HEK293 (cell line): Measurements from ENCODE around the gene EXOSC1.

Experiments used
- CTCF ChIA-PET: fragments of 350-600 bp; formaldehyde crosslinking; extraction: SDS; loops from one replicate; lab custom pipeline; 2021; ENCODE audit warnings: antibody characterized with exemption; lab: Yijun Ruan, JAX
- POLR2A ChIA-PET: fragments of 300-600 bp; formaldehyde crosslinking; extraction: SDS; loops from one replicate; lab custom pipeline; 2020; ENCODE audit warnings: antibody characterized with exemption, inconsistent platforms; lab: Yijun Ruan, JAX
- H3K27ac ChIP-seq: fragments of 200-500 bp; sonication (Bioruptor generic); 2 replicates; pipeline ENCODE4 v1.5.1; 2014; ENCODE audit warnings: low read depth, low read length, control low read depth, inconsistent platforms; ENCODE audit errors: extremely low read depth
- H3K36me3 ChIP-seq, 2 experiments: fragments of 200-500 bp in 1 of 2; sonication (Bioruptor generic) in 1 of 2; 1 replicate in 1 of 2; 2 replicates in 1 of 2; pipeline ENCODE4 v1.5.1; 2014 to 2017; ENCODE audit warnings: inconsistent platforms in 2 of 2, low read length in 2 of 2; ENCODE audit not compliant: control insufficient read depth in 2 of 2, insufficient read depth in 1 of 2
- H3K4me1 ChIP-seq: fragments of 200-500 bp; sonication (Bioruptor generic); 2 replicates; pipeline ENCODE4 v1.5.1; 2014; ENCODE audit warnings: mild to moderate bottlenecking, low read length, inconsistent platforms; ENCODE audit not compliant: control insufficient read depth, insufficient read depth
- H3K4me3 ChIP-seq: 2 replicates; pipeline ENCODE4 v1.5.1; 2011; ENCODE audit warnings: low read depth, mild to moderate bottlenecking, control low read depth, low read length, moderate library complexity
- H3K9me3 ChIP-seq: fragments of 200-500 bp; sonication (Bioruptor generic); 2 replicates; pipeline ENCODE4 v1.5.1; 2014; ENCODE audit warnings: low read depth, low read length, inconsistent platforms; ENCODE audit not compliant: control insufficient read depth, insufficient read depth
- KLF10 ChIP-seq: fragments of 450-650 bp; IDR thresholded peaks from 2 replicates; pipeline ENCODE4 v1.5.1; 2018; ENCODE audit warnings: missing biosample characterization, mild to moderate bottlenecking, missing genetic modification characterization
- MEIS1 ChIP-seq: sonication (generic); formaldehyde crosslinking; IDR thresholded peaks from 2 replicates; pipeline ENCODE4 v1.8.1; 2022; ENCODE audit warnings: missing genetic modification reagents, mild to moderate bottlenecking, borderline replicate concordance
- RBAK ChIP-seq: fragments of 450-650 bp; formaldehyde crosslinking; IDR thresholded peaks from 2 replicates; pipeline ENCODE4 v1.5.1; 2016; ENCODE audit warnings: missing biosample characterization, missing genetic modification characterization
- YY2 ChIP-seq: fragments of 450-650 bp; formaldehyde crosslinking; IDR thresholded peaks from 2 replicates; pipeline ENCODE4 v1.5.1; 2016; ENCODE audit warnings: missing biosample characterization, missing genetic modification characterization
- ZBTB21 ChIP-seq: fragments of 450-650 bp; formaldehyde crosslinking; IDR thresholded peaks from 2 replicates; pipeline ENCODE4 v1.5.1; 2017; ENCODE audit warnings: missing biosample characterization, missing genetic modification characterization
- ZFP41 ChIP-seq: fragments of 450-650 bp; formaldehyde crosslinking; IDR thresholded peaks from 2 replicates; pipeline ENCODE4 v1.5.1; 2016; ENCODE audit warnings: missing biosample characterization, missing genetic modification characterization, borderline replicate concordance
- ZNF132 ChIP-seq: fragments of 450-650 bp; formaldehyde crosslinking; IDR thresholded peaks from 2 replicates; pipeline ENCODE4 v1.5.1; 2017; ENCODE audit warnings: missing biosample characterization, missing genetic modification characterization, borderline replicate concordance
- ZNF2 ChIP-seq: fragments of 450-650 bp; formaldehyde crosslinking; IDR thresholded peaks from 2 replicates; pipeline ENCODE4 v1.5.1; 2016; ENCODE audit warnings: missing biosample characterization, missing genetic modification characterization
- ZNF23 ChIP-seq: fragments of 450-650 bp; formaldehyde crosslinking; IDR thresholded peaks from 2 replicates; pipeline ENCODE4 v1.5.1; 2016; ENCODE audit warnings: missing biosample characterization, missing genetic modification characterization, borderline replicate concordance
- ZNF530 ChIP-seq: fragments of 450-650 bp; formaldehyde crosslinking; IDR thresholded peaks from 2 replicates; pipeline ENCODE4 v1.5.1; 2016; ENCODE audit warnings: low read depth, missing biosample characterization, missing genetic modification characterization
- ZNF610 ChIP-seq: fragments of 450-650 bp; formaldehyde crosslinking; IDR thresholded peaks from 2 replicates; pipeline ENCODE4 v1.5.1; 2016; ENCODE audit warnings: missing biosample characterization, missing genetic modification characterization, borderline replicate concordance
- ZNF692 ChIP-seq: fragments of 450-650 bp; formaldehyde crosslinking; IDR thresholded peaks from 2 replicates; pipeline ENCODE4 v1.5.1; 2016; ENCODE audit warnings: missing biosample characterization, missing genetic modification characterization
- ZNF777 ChIP-seq: fragments of 450-650 bp; formaldehyde crosslinking; IDR thresholded peaks from 2 replicates; pipeline ENCODE4 v1.5.1; 2017; ENCODE audit warnings: missing biosample characterization, missing genetic modification characterization, borderline replicate concordance
- ZNF791 ChIP-seq: fragments of 450-650 bp; formaldehyde crosslinking; IDR thresholded peaks from 2 replicates; pipeline ENCODE4 v1.5.1; 2016; ENCODE audit warnings: missing biosample characterization, missing genetic modification characterization
- ZNF830 ChIP-seq: fragments of 450-650 bp; IDR thresholded peaks from 2 replicates; pipeline ENCODE4 v1.5.0; 2018; ENCODE audit warnings: missing biosample characterization, missing genetic modification characterization, low read depth, mild to moderate bottlenecking, moderate library complexity
- ZNF843 ChIP-seq: fragments of 450-650 bp; formaldehyde crosslinking; IDR thresholded peaks from 2 replicates; pipeline ENCODE4 v1.5.1; 2016; ENCODE audit warnings: missing biosample characterization, missing genetic modification characterization
- ZSCAN23 ChIP-seq: fragments of 450-650 bp; formaldehyde crosslinking; IDR thresholded peaks from 2 replicates; pipeline ENCODE4 v1.5.1; 2016; ENCODE audit warnings: missing biosample characterization, missing genetic modification characterization
- TF ChIP-seq, protein P1 (sequence below): fragments of 450-650 bp; formaldehyde crosslinking; IDR thresholded peaks from 2 replicates; pipeline ENCODE4 v1.5.1; 2017; ENCODE audit warnings: missing biosample characterization, missing genetic modification characterization
- TF ChIP-seq, protein P2 (sequence below): fragments of 450-650 bp; formaldehyde crosslinking; IDR thresholded peaks from 2 replicates; pipeline ENCODE4 v1.5.1; 2017; ENCODE audit warnings: missing biosample characterization, missing genetic modification characterization
- TF ChIP-seq, protein P3 (sequence below): fragments of 450-650 bp; formaldehyde crosslinking; conservative IDR thresholded peaks from 2 replicates; pipeline ENCODE4 v1.5.1; 2016; ENCODE audit warnings: low read depth, missing biosample characterization, missing genetic modification characterization

The EXOSC1 gene

DNA sequence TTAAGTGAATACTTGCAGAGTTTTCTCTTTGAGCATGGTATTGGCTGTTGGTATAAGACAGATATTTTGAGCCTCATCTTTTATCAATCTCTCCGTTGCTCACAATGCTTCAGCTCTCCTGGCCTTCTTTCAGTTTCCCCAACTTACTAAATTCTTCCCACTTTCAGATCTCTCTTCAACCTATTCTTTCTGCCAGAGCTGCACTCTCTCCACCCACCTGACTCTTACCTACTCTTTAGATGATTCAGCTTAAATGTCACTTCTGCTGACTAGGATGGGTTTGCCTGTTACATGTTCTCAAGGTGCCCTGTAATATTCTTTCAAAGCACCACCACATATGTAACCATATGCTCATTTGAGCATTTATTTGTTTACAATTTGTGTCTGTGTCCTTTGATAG lies 1.6 kb downstream of the EXOSC1 start:
- TF ChIP-seq KLF10 (tag by site-specific recombination) (no peak), ZNF843 (no peak), ZNF830 (tag by site-specific recombination) (no peak), ZNF132 (tag by site-specific recombination) (no peak), ZNF777 (tag by site-specific recombination) (no peak), ZFP41 (tag by site-specific recombination) (no peak), ZNF791 (tag by site-specific recombination) (no peak), YY2 (tag by site-specific recombination) (no peak), MEIS1 (CRISPR knock-in tag) (no peak), RBAK (tag by site-specific recombination) (no peak), ZNF530 (tag by site-specific recombination) (no peak), ZBTB21 (tag by site-specific recombination) (no peak), ZNF2 (tag by site-specific recombination) (no peak), ZNF23 (tag by site-specific recombination) (no peak), ZSCAN23 (tag by site-specific recombination) (no peak), ZNF610 (no peak), ZNF692 (tag by site-specific recombination) (no peak)
- TF ChIP-seq, protein P1, sequence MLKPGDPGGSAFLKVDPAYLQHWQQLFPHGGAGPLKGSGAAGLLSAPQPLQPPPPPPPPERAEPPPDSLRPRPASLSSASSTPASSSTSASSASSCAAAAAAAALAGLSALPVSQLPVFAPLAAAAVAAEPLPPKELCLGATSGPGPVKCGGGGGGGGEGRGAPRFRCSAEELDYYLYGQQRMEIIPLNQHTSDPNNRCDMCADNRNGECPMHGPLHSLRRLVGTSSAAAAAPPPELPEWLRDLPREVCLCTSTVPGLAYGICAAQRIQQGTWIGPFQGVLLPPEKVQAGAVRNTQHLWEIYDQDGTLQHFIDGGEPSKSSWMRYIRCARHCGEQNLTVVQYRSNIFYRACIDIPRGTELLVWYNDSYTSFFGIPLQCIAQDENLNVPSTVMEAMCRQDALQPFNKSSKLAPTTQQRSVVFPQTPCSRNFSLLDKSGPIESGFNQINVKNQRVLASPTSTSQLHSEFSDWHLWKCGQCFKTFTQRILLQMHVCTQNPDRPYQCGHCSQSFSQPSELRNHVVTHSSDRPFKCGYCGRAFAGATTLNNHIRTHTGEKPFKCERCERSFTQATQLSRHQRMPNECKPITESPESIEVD (tag by site-specific recombination): no peak
- TF ChIP-seq, protein P2, sequence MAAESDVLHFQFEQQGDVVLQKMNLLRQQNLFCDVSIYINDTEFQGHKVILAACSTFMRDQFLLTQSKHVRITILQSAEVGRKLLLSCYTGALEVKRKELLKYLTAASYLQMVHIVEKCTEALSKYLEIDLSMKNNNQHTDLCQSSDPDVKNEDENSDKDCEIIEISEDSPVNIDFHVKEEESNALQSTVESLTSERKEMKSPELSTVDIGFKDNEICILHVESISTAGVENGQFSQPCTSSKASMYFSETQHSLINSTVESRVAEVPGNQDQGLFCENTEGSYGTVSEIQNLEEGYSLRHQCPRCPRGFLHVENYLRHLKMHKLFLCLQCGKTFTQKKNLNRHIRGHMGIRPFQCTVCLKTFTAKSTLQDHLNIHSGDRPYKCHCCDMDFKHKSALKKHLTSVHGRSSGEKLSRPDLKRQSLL (tag by site-specific recombination): no peak
- TF ChIP-seq, protein P3, sequence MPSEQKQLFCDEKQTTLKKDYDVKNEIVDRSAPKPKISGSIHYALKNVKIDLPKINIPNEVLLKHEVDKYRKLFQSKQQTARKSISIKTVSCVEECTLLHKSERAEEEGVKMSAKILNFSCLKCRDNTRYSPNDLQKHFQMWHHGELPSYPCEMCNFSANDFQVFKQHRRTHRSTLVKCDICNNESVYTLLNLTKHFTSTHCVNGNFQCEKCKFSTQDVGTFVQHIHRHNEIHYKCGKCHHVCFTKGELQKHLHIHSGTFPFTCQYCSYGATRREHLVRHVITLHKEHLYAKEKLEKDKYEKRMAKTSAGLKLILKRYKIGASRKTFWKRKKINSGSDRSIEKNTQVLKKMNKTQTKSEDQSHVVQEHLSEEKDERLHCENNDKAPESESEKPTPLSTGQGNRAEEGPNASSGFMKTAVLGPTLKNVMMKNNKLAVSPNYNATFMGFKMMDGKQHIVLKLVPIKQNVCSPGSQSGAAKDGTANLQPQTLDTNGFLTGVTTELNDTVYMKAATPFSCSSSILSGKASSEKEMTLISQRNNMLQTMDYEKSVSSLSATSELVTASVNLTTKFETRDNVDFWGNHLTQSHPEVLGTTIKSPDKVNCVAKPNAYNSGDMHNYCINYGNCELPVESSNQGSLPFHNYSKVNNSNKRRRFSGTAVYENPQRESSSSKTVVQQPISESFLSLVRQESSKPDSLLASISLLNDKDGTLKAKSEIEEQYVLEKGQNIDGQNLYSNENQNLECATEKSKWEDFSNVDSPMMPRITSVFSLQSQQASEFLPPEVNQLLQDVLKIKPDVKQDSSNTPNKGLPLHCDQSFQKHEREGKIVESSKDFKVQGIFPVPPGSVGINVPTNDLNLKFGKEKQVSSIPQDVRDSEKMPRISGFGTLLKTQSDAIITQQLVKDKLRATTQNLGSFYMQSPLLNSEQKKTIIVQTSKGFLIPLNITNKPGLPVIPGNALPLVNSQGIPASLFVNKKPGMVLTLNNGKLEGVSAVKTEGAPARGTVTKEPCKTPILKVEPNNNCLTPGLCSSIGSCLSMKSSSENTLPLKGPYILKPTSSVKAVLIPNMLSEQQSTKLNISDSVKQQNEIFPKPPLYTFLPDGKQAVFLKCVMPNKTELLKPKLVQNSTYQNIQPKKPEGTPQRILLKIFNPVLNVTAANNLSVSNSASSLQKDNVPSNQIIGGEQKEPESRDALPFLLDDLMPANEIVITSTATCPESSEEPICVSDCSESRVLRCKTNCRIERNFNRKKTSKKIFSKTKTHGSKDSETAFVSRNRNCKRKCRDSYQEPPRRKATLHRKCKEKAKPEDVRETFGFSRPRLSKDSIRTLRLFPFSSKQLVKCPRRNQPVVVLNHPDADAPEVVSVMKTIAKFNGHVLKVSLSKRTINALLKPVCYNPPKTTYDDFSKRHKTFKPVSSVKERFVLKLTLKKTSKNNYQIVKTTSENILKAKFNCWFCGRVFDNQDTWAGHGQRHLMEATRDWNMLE (tag by site-specific recombination): no peak
- POLR2A ChIA-PET: interaction anchor here (1.7 to 2.0 kb wide), 2 partner anchors 10 to 11 kb away, joined by 5 to 11 read pairs; no protein-coding TSS in a partner anchor
- CTCF ChIA-PET: interaction anchor here (0.6 to 0.8 kb wide), 2 partner anchors 18 to 38 kb away, joined by 3 read pairs; no protein-coding TSS in a partner anchor
- peaks cover 6% of the 10 kb centered on the region; the same call in 1 of the 2 replicates for H3K4me1 ChIP-seq
- no peak overlapping the region for H3K27ac ChIP-seq
- H3K36me3 ChIP-seq: peaks cover 33% of the 10 kb centered on the region in 2 experiments
- no peaks in the 10 kb centered on the region for H3K9me3 ChIP-seq
- H3K4me3 ChIP-seq: no peak overlapping the region
